ENCODE data around the gene ADAM12. TPM values are rescaled to one million over a fixed set of nuclear protein-coding genes. Genes with fewer than 3 reads are reported as not detected.

Gene ADAM12
- total RNA-seq, 1 experiment from 2014 or later: 0.24 TPM

- Histone ChIP-seq H3T11ph (ENCODE audit: low read length) (no peak overlapping the region), H3K14ac (ENCODE audit: insufficient read depth, low read length) (no peak overlapping the region), H3K56ac (ENCODE audit: insufficient read length, low read depth, low read length) (no peak overlapping the region), H3K4me2 (ENCODE audit: insufficient read depth, insufficient read length, low read length) (no peak overlapping the region), H3K79me1 (ENCODE audit: insufficient read depth, low read depth, low read length, poor library complexity, severe bottlenecking) (no peaks in the 10 kb centered on the region), H3K4ac (ENCODE audit: low read depth, low read length) (no peak overlapping the region), H2BK120ac (ENCODE audit: low read depth, low read length, poor library complexity, severe bottlenecking) (no peak overlapping the region), H3K23ac (ENCODE audit: insufficient read length, low read depth, low read length) (no peak overlapping the region), H2BK12ac (ENCODE audit: insufficient read length, low read depth, low read length) (no peak overlapping the region), H3K18ac (ENCODE audit: insufficient read length, low read depth, low read length) (no peak overlapping the region), H2BK20ac (ENCODE audit: low read depth, low read length, poor library complexity, severe bottlenecking) (no peak overlapping the region), H4K91ac (ENCODE audit: insufficient read length, low read depth, low read length) (no peak overlapping the region), H4K8ac (replicated peaks; ENCODE audit: insufficient read length, low read depth, low read length) (no peak overlapping the region), H4K5ac (ENCODE audit: insufficient read length, low read depth, low read length) (no peak overlapping the region), H3K9ac (ENCODE audit: extremely low read depth, insufficient read length, low read length) (no peak overlapping the region), H2BK15ac (ENCODE audit: low read depth, low read length) (no peak overlapping the region), H4K20me1 (ENCODE audit: control insufficient read depth, insufficient read depth, insufficient read length) (no peaks in the 10 kb centered on the region), H2BK5ac (ENCODE audit: insufficient read length, low read length) (no peak overlapping the region), H3K79me2 (ENCODE audit: insufficient read depth, low read length) (no peaks in the 10 kb centered on the region), H3K23me2 (ENCODE audit: insufficient read length, low read depth, low read length, poor library complexity, severe bottlenecking) (no peaks in the 10 kb centered on the region), H3K27ac (ENCODE audit: insufficient read length, low read depth, low read length) (no peak overlapping the region), H2AK5ac (ENCODE audit: insufficient read length, low read length) (no peak overlapping the region), H3K9me3 (ENCODE audit: control insufficient read depth, low read depth, low read length) (no peaks in the 10 kb centered on the region), H3K4me1 (ENCODE audit: insufficient read depth, low read length) (no peaks in the 10 kb centered on the region), H3K27me3 (ENCODE audit: insufficient read depth, low read length) (no peaks in the 10 kb centered on the region), H2AFZ (ENCODE audit: low read length) (no peak overlapping the region)
- Mint-ChIP-seq H3K27ac (peak overlapping the region in 1 of 3 experiments; percentile 20; a peak in 1 of 7 replicates), H3K36me3 (ENCODE audit: insufficient read depth in 1 of 3, low read depth in 3 of 3) (peaks cover 2 to 7% (median 5%) of the 10 kb centered on the region in 3 experiments; a peak in 3 of 7 replicates), H3K4me1 (peaks cover 6 to 18% of the 10 kb centered on the region in 2 experiments; a peak in 3 of 4 replicates), H3K4me3 (no peak overlapping the region), H3K9me3 (peaks cover 3 to 5% of the 10 kb centered on the region in 2 experiments; a peak in 3 of 5 replicates), H3K27me3 (ENCODE audit: low read depth) (no peaks in the 10 kb centered on the region; the same call in 1 of the 2 replicates)
- TF ChIP-seq, protein P1, sequence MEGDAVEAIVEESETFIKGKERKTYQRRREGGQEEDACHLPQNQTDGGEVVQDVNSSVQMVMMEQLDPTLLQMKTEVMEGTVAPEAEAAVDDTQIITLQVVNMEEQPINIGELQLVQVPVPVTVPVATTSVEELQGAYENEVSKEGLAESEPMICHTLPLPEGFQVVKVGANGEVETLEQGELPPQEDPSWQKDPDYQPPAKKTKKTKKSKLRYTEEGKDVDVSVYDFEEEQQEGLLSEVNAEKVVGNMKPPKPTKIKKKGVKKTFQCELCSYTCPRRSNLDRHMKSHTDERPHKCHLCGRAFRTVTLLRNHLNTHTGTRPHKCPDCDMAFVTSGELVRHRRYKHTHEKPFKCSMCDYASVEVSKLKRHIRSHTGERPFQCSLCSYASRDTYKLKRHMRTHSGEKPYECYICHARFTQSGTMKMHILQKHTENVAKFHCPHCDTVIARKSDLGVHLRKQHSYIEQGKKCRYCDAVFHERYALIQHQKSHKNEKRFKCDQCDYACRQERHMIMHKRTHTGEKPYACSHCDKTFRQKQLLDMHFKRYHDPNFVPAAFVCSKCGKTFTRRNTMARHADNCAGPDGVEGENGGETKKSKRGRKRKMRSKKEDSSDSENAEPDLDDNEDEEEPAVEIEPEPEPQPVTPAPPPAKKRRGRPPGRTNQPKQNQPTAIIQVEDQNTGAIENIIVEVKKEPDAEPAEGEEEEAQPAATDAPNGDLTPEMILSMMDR (conservative IDR thresholded peaks at IDR 0.05): no peak
- DNase-seq: no peak
- no CpG with 5 or more reads among the region's 4 CpGs for WGBS (ENCODE audit: extremely low coverage, insufficient read length, low lambda C conversion rate)
Observed at GRCh38 chr10:126059076-126059826, 329.0 kb downstream of the ADAM12 start.

Measured in H9 (cell line).